ENCODE results near the gene AMIGO1.

AMIGO1 gene

DNA sequence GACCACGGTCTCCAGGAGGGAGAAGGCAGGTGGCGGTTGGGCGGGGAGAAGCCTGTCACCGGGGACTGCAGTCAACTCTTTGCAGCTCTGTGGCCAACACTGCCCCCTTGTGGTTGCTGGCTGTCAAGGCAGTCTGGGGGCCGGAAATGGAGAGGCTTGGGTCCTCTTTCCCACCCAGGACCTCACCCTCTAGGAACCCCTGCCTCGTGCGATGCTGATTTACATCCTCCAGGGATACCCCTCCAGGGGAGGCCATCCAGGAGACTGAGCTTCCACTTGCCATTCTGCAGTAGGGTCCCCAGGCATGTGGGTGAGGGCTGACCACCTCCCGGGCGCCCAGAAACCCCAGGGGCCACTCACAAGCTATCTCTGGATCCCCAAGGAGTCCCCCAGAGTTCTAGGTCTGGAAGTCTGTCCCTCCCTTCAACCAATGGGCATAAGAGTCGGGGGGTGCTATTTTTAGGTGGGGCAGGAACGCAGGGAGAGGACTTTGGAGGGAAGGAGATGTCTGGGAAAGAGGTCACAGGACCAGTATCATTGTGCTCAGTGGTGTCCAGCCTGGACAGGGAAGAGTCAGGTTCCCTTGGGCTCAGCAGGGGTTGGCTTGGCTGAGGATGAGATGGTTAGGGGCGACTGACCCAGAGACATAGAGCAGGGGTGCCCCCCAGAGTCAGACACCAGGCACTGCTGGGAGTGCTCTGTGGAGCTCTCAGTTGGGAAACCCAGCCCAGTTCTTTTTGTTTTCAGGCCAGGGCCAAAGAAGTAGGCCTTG, 23.0 kb upstream of the AMIGO1 start:
- peak; percentile 54 for DNase-seq

DNA sequence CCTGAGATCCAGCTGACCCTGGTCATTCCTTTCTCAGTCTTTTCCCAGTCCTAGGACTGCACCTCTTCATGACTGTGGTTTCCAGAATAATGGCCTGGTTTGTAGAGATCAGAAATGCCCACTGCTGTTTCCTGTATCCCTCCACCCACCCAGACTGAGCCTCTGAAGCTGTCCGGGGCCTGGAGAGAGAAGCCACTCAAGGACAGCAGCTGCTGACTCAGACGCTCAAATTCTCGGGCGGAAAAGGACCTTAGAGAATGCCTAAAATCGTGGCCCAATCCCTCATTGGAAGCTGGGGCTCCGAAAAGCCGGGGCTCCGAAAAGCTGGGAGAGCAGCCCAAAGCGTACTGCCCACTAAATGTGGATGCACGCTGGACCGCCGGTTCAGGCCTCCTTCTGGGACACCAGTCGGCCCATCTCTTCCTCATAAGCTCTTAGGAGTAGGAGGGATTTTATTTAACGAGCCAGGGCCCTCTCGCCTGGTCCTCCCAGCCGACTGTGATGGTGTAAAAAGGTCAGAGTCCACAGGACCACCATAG, 22.4 kb upstream of the AMIGO1 start:
- DNase-seq = no peak

DNA sequence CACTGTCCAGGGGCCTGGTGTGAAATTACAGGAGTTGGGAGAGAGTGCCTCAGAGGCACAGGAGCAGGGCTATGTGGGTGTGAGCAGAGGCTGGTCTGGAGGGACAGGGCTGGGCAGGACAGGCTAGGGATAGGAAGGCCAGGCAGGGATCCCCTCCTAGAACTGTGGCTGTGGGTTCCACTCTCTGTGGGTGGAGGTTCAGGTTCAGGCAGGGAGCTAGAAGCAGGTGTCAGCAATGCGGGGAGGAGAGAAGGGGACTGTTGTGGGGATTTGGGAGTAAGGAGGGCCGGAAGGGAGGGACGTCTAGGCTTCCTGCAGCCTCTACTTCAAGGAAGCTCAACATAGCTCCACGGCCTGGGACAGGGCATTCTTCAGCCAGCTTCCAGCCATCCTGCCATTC, 21.9 kb upstream of the AMIGO1 start:
- DNase-seq = no peak

DNA sequence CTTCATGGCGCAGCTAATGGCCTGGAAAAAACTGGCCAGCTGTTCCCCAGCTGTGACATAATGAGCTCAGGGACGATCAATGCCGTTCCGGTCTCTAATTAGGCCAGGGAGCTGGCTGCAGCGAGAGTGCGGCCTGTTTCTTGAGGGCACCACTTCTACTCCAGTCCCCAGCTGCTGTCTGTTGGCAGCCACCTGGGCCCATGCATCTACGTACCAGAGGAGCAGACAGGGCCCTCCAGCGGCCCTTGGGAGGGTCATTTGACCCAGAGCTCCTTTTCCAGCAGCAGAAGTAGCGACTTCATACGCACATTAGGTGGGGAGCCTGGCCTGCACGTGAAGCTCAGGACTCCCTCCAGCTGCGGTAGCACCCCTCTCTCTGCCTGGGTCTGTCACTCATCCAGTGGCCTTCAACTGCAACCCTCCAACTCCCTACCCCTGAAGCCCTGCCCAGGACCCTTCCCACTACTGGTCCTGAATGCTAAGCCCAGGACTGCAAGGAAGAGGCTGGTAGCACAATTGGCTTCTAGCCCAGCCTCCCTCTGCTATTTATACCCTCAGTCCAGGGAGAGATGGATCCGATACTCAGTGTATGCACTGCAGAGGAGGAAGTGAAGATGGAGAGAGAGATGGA, 21.0 kb upstream of the AMIGO1 start:
- no peak for DNase-seq

DNA sequence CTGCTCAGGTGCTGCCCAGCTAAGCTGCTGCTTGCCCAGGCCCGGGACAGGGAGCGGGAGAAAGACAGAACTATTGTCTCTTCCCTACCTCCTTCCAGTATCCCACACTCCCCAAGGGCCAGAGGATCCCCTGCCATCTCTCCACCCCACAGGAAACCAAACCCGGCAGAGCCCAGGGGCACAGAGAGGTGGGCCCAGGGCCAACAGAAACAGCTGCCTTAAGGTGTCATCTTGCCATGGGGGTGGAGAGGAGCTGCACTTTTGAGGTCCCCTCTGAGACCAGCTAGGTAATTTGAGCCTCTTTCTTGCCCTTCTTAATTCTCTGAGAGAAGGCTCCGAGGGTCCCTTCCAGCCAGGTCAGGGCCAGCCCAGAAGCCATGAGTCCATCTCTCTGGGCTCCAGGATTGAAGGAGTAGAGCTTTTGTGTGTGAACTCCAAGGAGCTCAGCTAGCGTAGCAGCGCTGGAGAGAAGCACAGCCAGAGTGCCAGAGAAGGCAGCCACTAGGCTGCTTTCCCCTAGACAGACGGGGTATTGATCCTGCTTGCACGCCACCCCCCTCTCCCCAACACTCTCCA, 20.4 kb upstream of the AMIGO1 start:
- no peak for DNase-seq

DNA sequence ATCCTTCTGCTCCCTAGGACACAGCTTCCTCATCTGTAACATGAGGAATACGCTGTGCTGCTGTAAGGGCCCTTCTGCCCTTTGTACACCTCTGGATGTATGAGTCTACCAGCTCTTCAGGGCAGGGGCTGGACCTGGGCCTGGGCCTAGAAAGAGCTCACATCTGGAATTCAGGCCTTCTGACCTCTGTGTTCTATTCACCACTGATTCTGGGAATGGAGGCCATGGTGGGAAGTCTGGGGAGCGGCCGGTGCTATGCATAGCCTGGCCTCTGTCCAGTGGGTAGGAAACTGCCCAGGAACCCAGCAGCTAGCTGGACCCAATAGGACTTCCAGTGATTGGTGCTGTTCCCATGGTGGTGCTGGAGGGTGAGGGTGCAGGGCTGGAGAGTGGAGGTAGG, 19.2 kb upstream of the AMIGO1 start:
- DNase-seq = no peak

DNA sequence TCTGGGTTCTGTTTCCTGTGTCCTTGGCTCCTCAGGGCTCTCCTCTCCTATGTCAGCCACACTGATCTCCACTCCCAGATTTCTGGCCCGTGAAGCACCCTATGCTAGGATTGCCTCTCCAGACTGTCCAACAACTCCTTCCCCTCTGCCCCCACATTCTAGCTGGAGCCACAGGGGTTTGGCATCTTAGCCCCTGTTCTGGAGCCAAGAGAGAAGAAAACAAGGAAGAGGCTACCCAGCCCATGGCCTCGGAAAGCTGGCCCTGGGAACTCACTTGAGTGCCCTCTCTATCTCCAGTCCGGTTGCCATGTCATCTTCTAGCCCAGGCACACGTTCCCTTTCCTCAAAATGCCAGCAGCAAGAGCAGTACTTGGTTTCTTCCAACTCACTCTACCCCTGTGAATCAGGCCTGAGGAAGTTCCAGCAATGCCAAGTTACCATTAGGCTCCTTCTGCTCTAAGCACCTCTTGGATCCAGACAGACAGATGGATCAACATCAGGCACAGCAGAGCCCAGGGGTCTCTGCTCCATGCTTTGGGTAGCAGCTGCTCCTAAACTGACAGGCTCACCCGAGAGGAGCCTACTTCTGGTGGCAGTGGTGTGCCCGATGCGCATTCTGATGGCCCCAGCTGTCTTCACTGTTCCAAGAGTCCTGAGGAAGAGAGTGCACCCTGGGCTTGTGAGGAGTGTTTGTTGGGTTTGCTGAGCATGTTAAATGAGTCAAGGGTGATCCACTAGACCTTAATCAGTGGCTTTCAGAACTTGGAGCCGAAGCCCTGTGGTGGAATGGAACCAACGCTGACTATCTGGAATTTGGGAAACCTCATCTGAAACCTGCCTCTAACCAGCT, 18.5 kb upstream of the AMIGO1 start:
- DNase-seq = no peak

DNA sequence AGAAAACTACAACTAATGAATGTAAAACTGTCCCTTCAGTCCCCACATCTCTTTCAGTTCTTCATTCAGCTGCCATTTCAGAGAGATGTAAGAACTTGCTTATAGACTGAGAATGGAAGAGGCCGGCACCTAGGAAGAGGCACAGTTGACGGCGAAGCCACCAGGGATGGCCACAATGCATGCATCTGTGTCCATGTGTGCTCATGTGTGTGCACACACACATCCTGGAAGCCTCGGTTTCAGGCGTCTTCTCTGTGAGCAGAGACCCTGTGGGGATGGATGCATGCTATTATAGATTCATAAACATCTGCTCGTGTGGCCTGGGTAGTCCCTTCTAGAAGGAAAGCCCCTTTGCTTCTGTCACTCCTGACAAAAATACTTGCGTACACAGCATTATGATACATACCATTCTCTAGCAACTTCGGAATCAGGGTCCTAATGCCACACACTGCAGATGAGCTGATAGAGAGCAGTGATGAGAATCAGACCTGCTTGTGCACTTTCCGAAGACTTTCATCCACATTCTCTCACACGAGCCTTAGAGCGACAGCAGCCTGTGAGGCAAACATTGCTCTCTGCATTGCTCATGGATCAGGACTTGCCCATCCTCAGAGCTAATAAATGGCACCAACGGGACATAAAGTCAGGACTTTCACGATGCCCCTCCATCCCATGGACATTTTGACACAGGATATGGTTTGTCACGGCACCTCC, 17.7 kb upstream of the AMIGO1 start:
- DNase-seq = no peak

DNA sequence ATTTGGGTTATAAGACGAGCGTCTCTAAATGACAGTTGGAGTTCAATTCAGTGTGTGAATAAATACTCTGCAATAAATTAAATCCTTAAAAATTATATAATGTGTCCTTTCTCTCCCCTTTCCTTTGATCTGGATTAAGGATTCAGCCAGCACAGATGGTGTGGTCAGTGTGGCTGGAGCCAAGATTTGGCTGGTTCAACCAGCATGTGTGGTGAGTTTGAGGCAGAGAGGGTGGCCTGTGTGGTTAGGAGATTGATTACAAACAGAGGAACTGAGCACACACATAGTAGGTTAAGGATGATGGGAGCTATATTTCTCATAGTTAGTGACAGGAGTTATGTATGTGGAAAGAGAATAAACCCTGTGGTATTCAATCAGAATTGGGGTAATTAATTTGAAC, 14.2 kb upstream of the AMIGO1 start:
- no peak for DNase-seq

DNA sequence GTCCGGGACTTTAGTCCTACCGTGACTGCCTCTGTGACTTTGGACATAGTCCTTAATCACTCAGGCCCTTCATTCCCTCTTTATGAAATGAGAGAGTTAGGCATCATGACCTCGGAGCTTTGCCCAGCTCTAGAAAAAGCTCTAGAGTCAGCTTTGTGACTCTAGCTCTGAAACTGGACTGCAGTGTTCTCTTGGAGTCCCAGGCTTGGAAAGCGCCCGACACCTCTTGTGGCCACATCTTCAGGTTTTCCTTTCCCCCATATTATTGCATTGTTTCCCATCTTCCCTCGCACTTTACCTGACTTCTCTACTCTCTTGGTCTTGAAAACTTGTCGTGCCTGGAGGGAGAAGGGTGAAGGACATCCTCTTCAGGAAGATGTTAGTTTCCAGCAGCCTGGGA, 12.5 kb upstream of the AMIGO1 start:
- no peak for DNase-seq

DNA sequence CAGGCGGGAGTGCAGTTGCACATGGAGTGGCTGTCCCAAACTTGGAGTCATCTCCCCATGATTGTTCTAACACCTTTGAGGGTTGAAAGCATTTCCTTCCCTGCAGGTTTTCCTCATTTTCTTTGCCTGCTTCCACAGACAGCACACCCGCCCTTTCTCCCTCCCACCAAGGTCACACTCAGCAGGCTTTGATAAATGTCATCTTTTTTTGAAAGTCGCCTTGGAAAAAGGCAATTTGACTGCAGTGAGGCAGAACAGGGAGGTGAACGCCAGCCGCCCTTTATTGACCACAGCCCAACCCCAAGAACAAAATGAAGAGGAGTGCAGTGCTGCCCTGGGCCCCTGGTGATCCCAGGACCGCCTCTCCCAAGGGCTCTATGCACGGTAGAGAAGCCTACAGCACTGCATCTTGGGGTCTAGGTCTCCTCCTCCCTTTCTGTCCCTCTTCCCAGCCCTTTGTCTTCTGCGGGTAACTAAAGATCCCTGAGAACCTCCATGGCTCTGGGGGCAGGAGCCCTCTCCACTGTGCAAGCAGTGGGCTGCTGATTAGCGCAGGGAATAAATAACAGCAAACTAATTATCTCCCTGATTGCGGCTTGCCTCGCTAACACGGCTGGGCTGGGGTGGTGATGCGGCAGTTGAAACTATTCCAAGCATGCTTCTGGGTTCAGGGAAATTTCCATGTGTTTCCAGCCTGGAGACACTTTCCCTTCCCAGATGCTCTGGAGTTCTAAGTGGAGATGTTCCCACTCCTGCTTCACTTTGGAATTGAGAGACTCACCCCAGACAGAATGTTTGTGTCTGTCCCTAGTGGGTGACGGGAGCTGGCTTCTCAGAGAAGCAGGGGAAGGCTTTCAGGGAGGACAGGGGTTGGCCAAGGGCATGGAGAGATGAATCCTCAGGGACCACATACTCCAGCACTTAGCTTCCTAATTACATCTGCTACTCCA, 11.8 kb upstream of the AMIGO1 start:
- DNase-seq = no peak

DNA sequence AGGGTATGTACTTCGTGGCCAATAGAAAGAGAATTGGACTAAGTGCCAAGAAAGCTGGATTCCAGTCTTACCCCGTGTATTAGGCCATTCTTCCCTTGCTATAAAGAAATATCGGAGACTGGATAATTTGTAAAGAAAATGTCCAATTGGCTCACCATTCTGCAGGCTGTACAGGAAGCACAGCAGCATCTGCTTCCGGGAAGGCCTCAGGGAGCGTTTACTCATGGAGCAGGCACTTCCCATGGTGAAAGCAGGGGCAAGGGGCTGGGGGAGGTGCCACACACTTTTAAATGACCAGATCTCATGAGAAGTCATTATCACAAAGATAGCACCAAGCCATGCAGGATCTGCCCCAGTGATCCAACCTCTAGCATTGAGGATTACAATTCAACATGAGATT, 7.8 kb upstream of the AMIGO1 start:
- DNase-seq = no peak

DNA sequence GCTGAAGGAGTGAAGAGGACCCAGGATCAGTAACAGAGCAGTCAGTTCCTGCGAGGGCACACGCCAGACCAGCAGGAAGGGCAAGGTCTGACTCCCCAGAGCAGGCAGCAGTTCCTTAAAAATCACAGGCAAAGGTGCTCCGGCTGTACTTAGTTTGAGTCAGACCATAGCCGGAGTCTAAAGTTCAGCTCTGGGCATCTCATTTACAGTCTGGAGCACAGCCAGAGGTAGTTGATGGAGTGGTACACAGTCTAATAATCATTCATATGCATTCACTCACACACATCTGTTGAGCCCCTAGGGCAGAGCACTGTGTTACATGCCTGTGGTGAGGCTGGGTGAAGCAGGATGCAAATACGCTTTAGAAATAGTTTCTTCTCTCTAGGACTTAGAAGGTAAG, 7.3 kb upstream of the AMIGO1 start:
- DNase-seq = no peak

DNA sequence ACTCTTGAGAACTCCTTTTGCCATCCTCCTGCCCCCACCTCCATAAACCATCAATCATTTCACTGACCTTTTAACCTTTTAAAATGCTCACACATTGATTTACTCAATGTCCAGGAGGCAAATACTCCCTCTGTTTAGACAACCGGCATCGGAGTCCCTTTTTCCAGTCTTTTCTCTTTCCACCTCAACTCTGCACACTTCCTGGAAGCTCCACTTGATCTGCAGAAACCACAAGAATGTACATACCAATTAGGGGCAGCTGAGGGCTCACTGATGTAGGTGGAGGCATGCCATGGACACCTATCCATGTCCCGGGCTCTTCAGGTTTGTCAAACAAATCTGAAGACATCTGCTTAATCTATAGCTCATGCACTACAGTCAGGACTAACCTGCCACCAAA, 5.3 kb upstream of the AMIGO1 start:
- DNase-seq = no peak

DNA sequence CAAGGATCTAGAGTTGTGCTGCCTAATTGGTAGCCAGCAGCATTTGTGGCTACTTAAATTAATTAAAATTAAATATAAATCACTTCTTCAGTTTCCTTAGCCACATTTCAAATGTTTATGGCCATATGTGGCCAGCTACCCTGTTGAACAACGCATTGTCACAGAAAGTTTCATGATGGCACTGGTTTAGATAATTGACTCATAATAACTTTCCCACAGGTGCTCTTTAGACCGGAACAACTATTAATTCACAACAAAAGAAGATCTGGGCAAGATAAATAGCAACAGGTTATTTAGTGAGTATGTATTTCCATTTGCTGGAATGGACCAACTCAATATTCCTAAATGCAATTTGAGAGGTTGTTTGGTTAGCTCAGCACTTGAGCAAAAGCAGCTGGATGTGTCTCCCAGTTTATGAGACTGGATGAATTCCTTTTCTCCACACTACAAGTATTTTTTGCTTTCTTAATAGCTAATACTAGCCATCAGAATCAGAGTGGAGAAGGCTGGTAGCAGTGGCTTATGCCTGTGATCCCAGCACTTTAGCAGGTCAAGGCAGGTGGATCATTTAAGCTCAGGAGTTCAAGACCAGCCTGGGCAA, 3.7 kb upstream of the AMIGO1 start:
- DNase-seq = no peak

DNA sequence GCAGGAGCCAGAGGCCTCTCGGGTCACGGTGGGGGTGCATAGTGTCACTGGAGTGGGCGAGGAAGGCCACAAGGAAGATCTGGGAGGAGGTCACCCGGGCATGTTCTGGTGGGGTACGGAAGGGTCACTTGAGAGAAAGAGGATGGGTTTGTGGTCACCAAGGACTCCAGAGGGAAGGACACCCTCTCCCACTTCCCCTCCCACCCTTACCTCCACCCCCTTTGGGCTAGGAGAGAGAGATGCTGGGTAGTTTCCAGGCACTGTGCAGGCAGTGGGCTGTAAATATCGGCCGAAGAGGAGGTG, 703 bp downstream of the AMIGO1 start:
- no peak for DNase-seq

DNA sequence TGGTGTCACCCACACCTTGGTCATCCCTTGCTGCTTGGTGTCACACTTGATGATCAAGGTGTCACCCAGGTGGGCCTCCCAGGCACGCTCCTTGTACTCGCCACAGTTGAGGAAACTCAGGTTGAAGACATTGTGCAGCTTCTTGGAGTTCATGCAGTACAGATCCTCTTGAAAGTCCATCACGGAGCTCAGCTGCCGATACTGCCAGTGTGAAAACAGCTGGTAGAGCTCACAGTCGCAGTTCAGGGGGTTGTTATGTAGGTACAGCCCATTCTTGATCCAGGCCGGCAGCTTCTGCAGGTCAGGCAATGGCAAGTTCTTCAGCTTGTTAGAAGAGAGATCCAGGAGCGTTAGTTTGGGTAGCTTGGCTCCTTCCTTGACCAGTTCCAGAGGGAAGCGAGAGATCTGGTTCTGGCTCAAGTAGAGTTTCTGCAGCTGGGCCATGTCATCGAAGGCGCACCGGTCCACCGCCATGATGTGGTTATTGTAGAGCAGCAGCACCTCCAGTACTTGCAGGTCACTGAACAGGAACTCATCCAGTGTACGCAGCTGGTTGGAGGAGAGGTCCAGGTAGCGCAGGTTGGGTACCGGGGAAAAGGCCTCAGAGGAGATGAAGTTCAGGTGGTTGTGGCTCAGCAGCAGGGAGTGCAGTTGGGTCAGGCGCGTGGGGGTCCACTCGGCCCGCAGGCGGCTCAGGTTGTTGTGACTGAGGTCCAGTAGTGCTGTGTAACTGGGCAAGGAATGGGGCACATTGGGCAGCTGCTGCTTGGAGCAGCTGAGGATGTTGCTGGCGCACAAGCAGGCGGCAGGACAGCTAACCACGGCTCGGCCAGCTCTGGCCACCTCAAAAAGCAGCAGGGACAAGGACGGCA, 1.3 kb downstream of the AMIGO1 start:
- DNase-seq = no peak

DNA sequence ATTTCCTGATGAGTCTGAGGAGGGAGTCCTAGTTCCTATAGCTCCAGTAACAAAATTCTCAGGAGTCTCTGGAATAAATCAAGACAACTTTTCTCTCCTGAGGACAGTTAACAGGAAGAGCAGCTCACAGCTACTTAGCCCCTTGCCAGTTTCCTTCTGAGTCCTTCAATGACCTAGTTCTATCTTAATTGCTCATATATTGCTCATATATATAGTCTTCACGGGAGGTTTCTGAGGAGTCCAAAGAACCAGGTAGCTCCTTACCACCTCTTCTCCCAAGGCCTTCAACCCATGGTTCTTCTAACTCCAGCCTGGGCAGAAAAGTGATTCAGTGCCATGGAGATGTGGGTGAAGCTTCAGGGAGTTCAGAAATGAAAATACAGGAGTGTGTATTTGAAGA, 4.6 kb downstream of the AMIGO1 start:
- no peak for DNase-seq

DNA sequence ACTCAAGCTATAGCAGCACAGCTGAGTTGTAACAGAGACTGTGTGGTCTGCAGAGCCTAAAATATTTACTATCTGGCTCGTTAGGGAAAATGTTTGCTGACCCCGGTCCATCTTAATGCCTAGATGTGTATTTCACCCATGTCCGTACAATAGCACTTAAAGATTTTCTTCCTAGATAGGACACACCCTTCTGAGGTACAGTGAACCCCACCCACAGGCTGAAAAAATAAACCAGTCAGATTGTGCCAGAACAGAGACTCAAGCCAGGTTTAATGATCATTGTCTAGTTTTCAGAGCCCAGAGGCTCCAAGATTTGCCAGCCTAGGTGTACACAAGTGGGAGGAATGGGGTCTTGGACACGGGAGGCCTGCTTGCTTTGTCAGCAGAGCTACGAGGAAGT, 5.6 kb downstream of the AMIGO1 start:
- DNase-seq = no peak

DNA sequence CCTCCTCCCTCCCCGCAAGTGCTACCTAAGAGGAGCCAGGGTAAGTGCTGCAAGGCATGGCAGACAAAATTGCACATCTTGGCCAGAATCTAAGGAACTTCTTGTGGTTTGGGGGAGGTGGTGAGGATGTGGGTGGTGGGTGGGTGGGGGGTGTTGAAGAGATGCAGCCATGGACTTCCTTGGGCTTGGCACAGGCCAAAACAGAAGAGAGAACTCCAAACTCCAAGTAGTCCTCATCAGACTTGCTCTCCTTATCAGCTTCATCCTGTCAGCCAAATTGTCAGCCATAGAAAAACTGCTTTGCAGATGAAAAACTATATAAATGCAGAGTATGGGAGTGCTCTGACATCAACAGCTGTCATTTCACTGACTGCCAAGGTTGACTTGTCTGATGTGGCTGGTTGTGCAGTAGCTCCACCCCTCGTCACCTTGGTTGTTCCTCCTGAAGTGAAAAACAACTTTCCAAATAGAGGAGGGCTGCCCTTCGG, 7.1 kb downstream of the AMIGO1 start:
- DNase-seq = no peak
